ENCODE results near the gene KLK3. TPM values are rescaled to one million over a fixed set of nuclear protein-coding genes. Genes with fewer than 3 reads are reported as not detected.

Gene KLK3
- total and polyA plus RNA-seq, 2 of the 4 experiments (the other 2 are of a cell fraction), result not detected

GRCh38 chr19:50902640-50903039 is 47.9 kb downstream of the KLK3 start:
- in situ Hi-C loops (cut with MboI; ENCODE audit: low sequenced_read_pairs), result no loop called here

More at GRCh38 chr19:50902640-50903039, 47.9 kb downstream of the KLK3 start:
- no peak for DNase-seq
- H3K9ac ChIP-seq (ENCODE audit: low read depth, low read length), result no peak overlapping the region
- no TSS peak for BruUV-seq (replicated peaks)
- H2AK5ac ChIP-seq (ENCODE audit: low read depth, low read length), result no peak overlapping the region
- H3K23ac ChIP-seq (ENCODE audit: low read depth, low read length), result no peak overlapping the region
- no peaks in the 10 kb centered on the region for H3K9me3 ChIP-seq (ENCODE audit: control insufficient read depth, insufficient read depth, low read length)
- H3K27ac ChIP-seq (ENCODE audit: insufficient read depth, low read length), result no peak overlapping the region
- no peak overlapping the region for H3K56ac ChIP-seq (ENCODE audit: extremely low read depth, insufficient read depth, low read length)
- no peak overlapping the region for H3K4ac ChIP-seq (ENCODE audit: low read depth, low read length)
- no peaks in the 10 kb centered on the region for H3K27me3 ChIP-seq (ENCODE audit: control insufficient read depth, insufficient read depth, low read length)
- no peaks in the 10 kb centered on the region for H4K20me1 ChIP-seq (ENCODE audit: insufficient read depth, low read length)
- no peak overlapping the region for H4K91ac ChIP-seq (ENCODE audit: insufficient read depth, low read depth, low read length)
- no peak overlapping the region for H2AK9ac ChIP-seq (replicated peaks; ENCODE audit: low read depth, low read length, poor library complexity)
- dilution Hi-C loops (cut with HindIII; ENCODE audit: low sequenced_read_pairs, unreplicated experiment) (no loop called here), intact Hi-C loops (cut with micrococcal nuclease) (no loop called here)
- H3K36me3 ChIP-seq (ENCODE audit: control insufficient read depth, insufficient read depth, low read length), result no peaks in the 10 kb centered on the region
- H3K18ac ChIP-seq (ENCODE audit: low read depth, low read length), result no peak overlapping the region
- H3K4me1 ChIP-seq (ENCODE audit: control insufficient read depth, insufficient read depth, low read length), result no peaks in the 10 kb centered on the region
- POLR2A ChIA-PET (ENCODE audit: unreplicated experiment), result no interaction called here
- CTCF ChIA-PET, result no interaction called here
- ATAC-seq (ENCODE audit: low read depth), result no peak
- H2AFZ ChIP-seq (replicated peaks; ENCODE audit: low read length, poor library complexity), result no peak overlapping the region
- H3K14ac ChIP-seq (replicated peaks; ENCODE audit: low read depth, low read length), result no peak overlapping the region
- H3K4me3 ChIP-seq (ENCODE audit: insufficient read depth, low read depth, low read length), result no peak overlapping the region
- TF ChIP-seq NFE2L2 (IDR thresholded peaks at IDR 0.05; ENCODE audit: low read depth, low read length) (no peak), MAZ (IDR thresholded peaks at IDR 0.05; ENCODE audit: borderline replicate concordance, low read depth, low read length) (no peak), POLR2A (IDR thresholded peaks at IDR 0.05; ENCODE audit: low read depth, low read length) (no peak), CTCF (conservative IDR thresholded peaks at IDR 0.05; ENCODE audit: low read depth, low read length) (no peak), MXI1 (IDR thresholded peaks at IDR 0.05; ENCODE audit: borderline replicate concordance, low read depth, low read length) (no peak), SMC3 (IDR thresholded peaks at IDR 0.05; ENCODE audit: low read depth, low read length) (no peak), RFX5 (IDR thresholded peaks at IDR 0.05; ENCODE audit: low read depth, low read length) (no peak), CHD1 (IDR thresholded peaks at IDR 0.05; ENCODE audit: low read depth, low read length) (no peak), MAFK (IDR thresholded peaks at IDR 0.05; ENCODE audit: low read depth, low read length) (no peak), RAD21 (IDR thresholded peaks at IDR 0.05; ENCODE audit: low read length) (no peak), CEBPB (IDR thresholded peaks at IDR 0.05; ENCODE audit: low read depth, low read length) (no peak)
- TF ChIP-seq, protein P1, sequence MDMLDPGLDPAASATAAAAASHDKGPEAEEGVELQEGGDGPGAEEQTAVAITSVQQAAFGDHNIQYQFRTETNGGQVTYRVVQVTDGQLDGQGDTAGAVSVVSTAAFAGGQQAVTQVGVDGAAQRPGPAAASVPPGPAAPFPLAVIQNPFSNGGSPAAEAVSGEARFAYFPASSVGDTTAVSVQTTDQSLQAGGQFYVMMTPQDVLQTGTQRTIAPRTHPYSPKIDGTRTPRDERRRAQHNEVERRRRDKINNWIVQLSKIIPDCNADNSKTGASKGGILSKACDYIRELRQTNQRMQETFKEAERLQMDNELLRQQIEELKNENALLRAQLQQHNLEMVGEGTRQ (IDR thresholded peaks at IDR 0.05; ENCODE audit: low read depth, low read length), result no peak
- no CpG with 5 or more reads among the region's 4 CpGs for WGBS, 2 experiments (ENCODE audit: extremely low coverage in 2 of 2, insufficient read length in 1 of 2)
- H2BK5ac ChIP-seq (ENCODE audit: low read depth, low read length, poor library complexity, severe bottlenecking), result no peak overlapping the region
- H2BK120ac ChIP-seq (ENCODE audit: low read depth, low read length), result no peak overlapping the region
- no peak overlapping the region for H4K5ac ChIP-seq (ENCODE audit: low read depth, low read length)
- H3K9me1 ChIP-seq (ENCODE audit: insufficient read depth, low read length), result no peaks in the 10 kb centered on the region
- no peak overlapping the region for H2BK20ac ChIP-seq (ENCODE audit: low read depth, low read length)
- H2BK15ac ChIP-seq (ENCODE audit: low read depth, low read length), result no peak overlapping the region
- no peak overlapping the region for H4K8ac ChIP-seq (ENCODE audit: low read depth in 2 of 2, low read length in 2 of 2)
- no peak overlapping the region for H3K4me2 ChIP-seq (ENCODE audit: low read depth, low read length)
- H3K79me1 ChIP-seq (ENCODE audit: low read depth in 1 of 2, low read length in 2 of 2), result no peaks in the 10 kb centered on the region
